Prostate gland (tissue), 2 donors: ENCODE results near the gene RIT1.

Experiments used
- POLR2AphosphoS5 ChIP-seq: sonication (generic); formaldehyde crosslinking; IDR thresholded peaks from one replicate; pipeline ENCODE4 v1.6.1; 2017; ENCODE audit warnings: antibody characterized with exemption
- TF ChIP-seq, protein P1 (sequence below), 4 experiments: fragments of 200-600 bp in 2 of 4; fragments of 450-650 bp in 2 of 4; sonication (generic) in 2 of 4; IDR thresholded peaks; 1 replicate in 3 of 4; 2 replicates in 1 of 4; pipeline ENCODE4 v1.5.1; 2016 to 2019; ENCODE audit warnings: antibody characterized with exemption in 4 of 4, mild to moderate bottlenecking in 2 of 4, moderate library complexity in 2 of 4

DNA sequence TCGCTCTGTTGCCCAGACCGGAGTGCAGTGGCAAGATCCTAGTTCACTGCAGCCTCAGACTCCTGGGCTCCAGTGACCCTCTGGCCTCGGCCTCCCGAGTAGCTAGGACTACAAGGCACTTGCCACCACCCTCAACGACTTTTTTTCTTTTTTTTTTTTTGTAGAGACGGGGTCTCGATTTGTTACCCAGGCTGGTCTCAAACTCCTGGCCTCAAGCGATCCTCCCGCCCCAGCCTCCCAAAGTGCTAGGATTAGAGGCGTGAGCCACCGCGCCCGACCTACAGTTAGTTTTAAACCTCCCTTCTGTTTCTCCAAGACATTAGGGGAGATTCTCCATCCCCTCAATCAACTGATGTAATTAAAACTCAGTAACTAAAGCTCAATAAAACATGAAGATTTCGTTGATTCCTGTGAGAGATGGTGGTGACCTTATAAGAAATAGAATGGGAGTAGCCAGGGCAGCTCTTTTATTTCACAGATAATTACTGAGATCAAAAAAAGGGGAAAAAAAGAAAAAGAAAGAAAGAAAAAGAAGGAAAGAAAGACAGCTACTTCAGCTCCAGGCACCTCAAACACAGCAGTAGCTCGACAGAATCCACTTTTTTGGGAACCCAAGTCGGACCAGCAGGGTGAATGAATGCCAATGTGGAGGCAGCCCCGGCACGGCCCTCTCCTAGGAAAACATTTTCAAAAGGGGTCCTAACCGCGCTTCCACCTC lies 54.7 kb downstream of the RIT1 start:
- TF ChIP-seq, protein P1, sequence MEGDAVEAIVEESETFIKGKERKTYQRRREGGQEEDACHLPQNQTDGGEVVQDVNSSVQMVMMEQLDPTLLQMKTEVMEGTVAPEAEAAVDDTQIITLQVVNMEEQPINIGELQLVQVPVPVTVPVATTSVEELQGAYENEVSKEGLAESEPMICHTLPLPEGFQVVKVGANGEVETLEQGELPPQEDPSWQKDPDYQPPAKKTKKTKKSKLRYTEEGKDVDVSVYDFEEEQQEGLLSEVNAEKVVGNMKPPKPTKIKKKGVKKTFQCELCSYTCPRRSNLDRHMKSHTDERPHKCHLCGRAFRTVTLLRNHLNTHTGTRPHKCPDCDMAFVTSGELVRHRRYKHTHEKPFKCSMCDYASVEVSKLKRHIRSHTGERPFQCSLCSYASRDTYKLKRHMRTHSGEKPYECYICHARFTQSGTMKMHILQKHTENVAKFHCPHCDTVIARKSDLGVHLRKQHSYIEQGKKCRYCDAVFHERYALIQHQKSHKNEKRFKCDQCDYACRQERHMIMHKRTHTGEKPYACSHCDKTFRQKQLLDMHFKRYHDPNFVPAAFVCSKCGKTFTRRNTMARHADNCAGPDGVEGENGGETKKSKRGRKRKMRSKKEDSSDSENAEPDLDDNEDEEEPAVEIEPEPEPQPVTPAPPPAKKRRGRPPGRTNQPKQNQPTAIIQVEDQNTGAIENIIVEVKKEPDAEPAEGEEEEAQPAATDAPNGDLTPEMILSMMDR (IDR thresholded peaks at IDR 0.05), result no peak
- no peak for TF ChIP-seq POLR2AphosphoS5
